Rectal smooth muscle tissue (tissue), 1 donor: ENCODE measurements around the gene FGFBP1.

Source experiments
- H3K27ac ChIP-seq: one replicate; pipeline ENCODE4 v1.7.0; 2013; ENCODE audit warnings: low read depth, low read length, inconsistent platforms
- H3K27me3 ChIP-seq: one replicate; pipeline ENCODE4 v1.7.0; 2013; ENCODE audit warnings: low read length; ENCODE audit not compliant: control insufficient read depth, insufficient read depth
- H3K36me3 ChIP-seq: one replicate; pipeline ENCODE4 v1.7.0; 2013; ENCODE audit warnings: low read length; ENCODE audit not compliant: control insufficient read depth, insufficient read depth
- H3K4me1 ChIP-seq: one replicate; pipeline ENCODE4 v1.7.0; 2013; ENCODE audit warnings: low read length; ENCODE audit not compliant: control insufficient read depth, insufficient read depth
- H3K4me3 ChIP-seq: one replicate; pipeline ENCODE4 v1.7.0; 2013; ENCODE audit warnings: low read length
- H3K9ac ChIP-seq: one replicate; pipeline ENCODE4 v1.7.0; 2013; ENCODE audit warnings: low read length

FGFBP1 gene

GRCh38 chr4:15936495-15936894 lies 2.0 kb downstream of the FGFBP1 start:
- no peak overlapping the region for H3K9ac ChIP-seq
- H3K4me3 ChIP-seq, result no peak overlapping the region
- no peaks in the 10 kb centered on the region for H3K4me1 ChIP-seq
- H3K27me3 ChIP-seq, result no peaks in the 10 kb centered on the region
- H3K36me3 ChIP-seq, result no peaks in the 10 kb centered on the region
- no peak overlapping the region for H3K27ac ChIP-seq

GRCh38 chr4:15935504-15936402 lies 2.8 kb downstream of the FGFBP1 start:
- Histone ChIP-seq H3K9ac (no peak overlapping the region), H3K4me3 (no peak overlapping the region), H3K27me3 (no peaks in the 10 kb centered on the region), H3K27ac (no peak overlapping the region), H3K36me3 (no peaks in the 10 kb centered on the region), H3K4me1 (no peaks in the 10 kb centered on the region)

GRCh38 chr4:15934259-15934658 lies 4.3 kb downstream of the FGFBP1 start:
- H3K4me3 ChIP-seq, result no peak overlapping the region
- no peak overlapping the region for H3K27ac ChIP-seq
- no peaks in the 10 kb centered on the region for H3K27me3 ChIP-seq
- H3K4me1 ChIP-seq, result no peaks in the 10 kb centered on the region
- H3K36me3 ChIP-seq, result no peaks in the 10 kb centered on the region
- no peak overlapping the region for H3K9ac ChIP-seq

GRCh38 chr4:15931451-15932210 lies 6.9 kb downstream of the FGFBP1 start:
- H3K27ac ChIP-seq, result no peak overlapping the region
- H3K9ac ChIP-seq, result no peak overlapping the region
- no peaks in the 10 kb centered on the region for H3K4me1 ChIP-seq
- H3K36me3 ChIP-seq, result no peaks in the 10 kb centered on the region
- H3K27me3 ChIP-seq, result no peaks in the 10 kb centered on the region
- no peak overlapping the region for H3K4me3 ChIP-seq

GRCh38 chr4:15930314-15930713 lies 8.2 kb downstream of the FGFBP1 start:
- no peaks in the 10 kb centered on the region for H3K4me1 ChIP-seq
- no peaks in the 10 kb centered on the region for H3K36me3 ChIP-seq
- no peak overlapping the region for H3K27ac ChIP-seq
- H3K27me3 ChIP-seq, result no peaks in the 10 kb centered on the region
- H3K4me3 ChIP-seq, result no peak overlapping the region
- H3K9ac ChIP-seq, result no peak overlapping the region

GRCh38 chr4:15929540-15929939 lies 9.0 kb downstream of the FGFBP1 start:
- Histone ChIP-seq H3K27me3 (no peaks in the 10 kb centered on the region), H3K4me3 (no peak overlapping the region), H3K4me1 (no peaks in the 10 kb centered on the region), H3K27ac (no peak overlapping the region), H3K36me3 (no peaks in the 10 kb centered on the region), H3K9ac (no peak overlapping the region)

GRCh38 chr4:15928883-15929282 lies 9.7 kb downstream of the FGFBP1 start:
- Histone ChIP-seq H3K4me3 (no peak overlapping the region), H3K9ac (no peak overlapping the region), H3K27me3 (no peaks in the 10 kb centered on the region), H3K36me3 (no peaks in the 10 kb centered on the region), H3K27ac (no peak overlapping the region), H3K4me1 (no peaks in the 10 kb centered on the region)

- no peaks in the 10 kb centered on the region for H3K4me1 ChIP-seq
- H3K27ac ChIP-seq, result no peak overlapping the region
- H3K9ac ChIP-seq, result no peak overlapping the region
- no peaks in the 10 kb centered on the region for H3K27me3 ChIP-seq
- H3K4me3 ChIP-seq, result no peak overlapping the region
- H3K36me3 ChIP-seq, result no peaks in the 10 kb centered on the region
Measured at GRCh38 chr4:15926486-15926885, 12.1 kb downstream of the FGFBP1 start.

GRCh38 chr4:15925830-15926229 lies 12.7 kb downstream of the FGFBP1 start:
- no peaks in the 10 kb centered on the region for H3K36me3 ChIP-seq

GRCh38 chr4:15921592-15921932 lies 17.0 kb downstream of the FGFBP1 start:
- Histone ChIP-seq H3K4me3 (no peak overlapping the region), H3K27me3 (no peaks in the 10 kb centered on the region), H3K27ac (no peak overlapping the region), H3K4me1 (no peaks in the 10 kb centered on the region), H3K9ac (no peak overlapping the region), H3K36me3 (no peaks in the 10 kb centered on the region)

More at GRCh38 chr4:15925830-15926229, 12.7 kb downstream of the FGFBP1 start:
- no peaks in the 10 kb centered on the region for H3K27me3 ChIP-seq
- no peaks in the 10 kb centered on the region for H3K4me1 ChIP-seq
- H3K27ac ChIP-seq, result no peak overlapping the region
- H3K9ac ChIP-seq, result no peak overlapping the region
- no peak overlapping the region for H3K4me3 ChIP-seq

GRCh38 chr4:15920723-15921591 lies 17.6 kb downstream of the FGFBP1 start:
- H3K27ac ChIP-seq, result no peak overlapping the region
- H3K4me1 ChIP-seq, result no peaks in the 10 kb centered on the region
- H3K27me3 ChIP-seq, result no peaks in the 10 kb centered on the region
- H3K9ac ChIP-seq, result no peak overlapping the region
- no peak overlapping the region for H3K4me3 ChIP-seq
- no peaks in the 10 kb centered on the region for H3K36me3 ChIP-seq

GRCh38 chr4:15918484-15919129 lies 19.9 kb downstream of the FGFBP1 start:
- Histone ChIP-seq H3K4me1 (no peaks in the 10 kb centered on the region), H3K9ac (no peak overlapping the region), H3K27ac (no peak overlapping the region), H3K4me3 (no peak overlapping the region), H3K27me3 (no peaks in the 10 kb centered on the region), H3K36me3 (no peaks in the 10 kb centered on the region)
